ENCODE results near the gene WWC1.
"Not testable (repeated sequence)": the region's sequence is repeated elsewhere in the genome, so short reads cannot be mapped to it uniquely, and the experiment has no call there.

The WWC1 gene

DNA sequence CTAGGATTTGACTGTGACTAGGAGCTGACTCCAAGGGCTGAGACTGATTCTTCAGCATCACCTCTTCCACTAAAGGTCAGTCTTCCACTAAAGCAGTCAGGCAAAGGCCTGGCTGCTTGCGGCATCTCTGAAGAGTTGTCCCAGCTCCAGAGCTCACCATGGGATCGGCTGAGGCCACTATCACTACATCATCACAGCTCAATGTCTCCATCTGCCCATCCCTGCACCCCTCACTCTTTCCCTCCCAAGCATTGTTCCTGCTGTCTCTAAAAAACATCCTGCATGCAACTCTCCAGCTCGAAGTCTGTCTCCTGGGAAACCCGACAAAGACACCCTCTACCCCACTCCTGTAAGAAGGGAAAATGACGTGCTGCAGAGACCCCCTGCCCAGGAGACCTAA is 15.5 kb upstream of the WWC1 start:
- TF ChIP-seq, protein P1, sequence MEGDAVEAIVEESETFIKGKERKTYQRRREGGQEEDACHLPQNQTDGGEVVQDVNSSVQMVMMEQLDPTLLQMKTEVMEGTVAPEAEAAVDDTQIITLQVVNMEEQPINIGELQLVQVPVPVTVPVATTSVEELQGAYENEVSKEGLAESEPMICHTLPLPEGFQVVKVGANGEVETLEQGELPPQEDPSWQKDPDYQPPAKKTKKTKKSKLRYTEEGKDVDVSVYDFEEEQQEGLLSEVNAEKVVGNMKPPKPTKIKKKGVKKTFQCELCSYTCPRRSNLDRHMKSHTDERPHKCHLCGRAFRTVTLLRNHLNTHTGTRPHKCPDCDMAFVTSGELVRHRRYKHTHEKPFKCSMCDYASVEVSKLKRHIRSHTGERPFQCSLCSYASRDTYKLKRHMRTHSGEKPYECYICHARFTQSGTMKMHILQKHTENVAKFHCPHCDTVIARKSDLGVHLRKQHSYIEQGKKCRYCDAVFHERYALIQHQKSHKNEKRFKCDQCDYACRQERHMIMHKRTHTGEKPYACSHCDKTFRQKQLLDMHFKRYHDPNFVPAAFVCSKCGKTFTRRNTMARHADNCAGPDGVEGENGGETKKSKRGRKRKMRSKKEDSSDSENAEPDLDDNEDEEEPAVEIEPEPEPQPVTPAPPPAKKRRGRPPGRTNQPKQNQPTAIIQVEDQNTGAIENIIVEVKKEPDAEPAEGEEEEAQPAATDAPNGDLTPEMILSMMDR (IDR thresholded peaks at IDR 0.05; ENCODE audit: unreplicated experiment in 3 of 3): no peak

DNA sequence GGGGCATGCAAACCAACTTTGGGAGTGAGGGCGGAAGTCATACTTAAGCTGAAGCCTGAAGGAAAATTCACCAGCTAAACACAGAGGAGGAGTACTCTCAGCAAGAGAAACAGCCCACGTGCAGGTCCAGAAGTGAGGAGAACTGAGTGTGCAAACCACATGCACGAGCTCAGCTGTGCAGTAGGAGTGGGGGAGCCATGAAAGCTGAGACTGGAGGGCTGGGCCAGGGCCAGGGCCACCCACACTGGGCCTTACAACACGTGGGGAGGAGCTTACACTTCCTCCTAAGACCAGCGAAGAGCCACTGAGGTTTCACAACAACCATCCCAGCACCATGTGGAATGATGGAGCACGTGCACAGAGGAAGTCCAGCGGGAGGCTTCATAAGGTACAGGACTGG is 9.3 kb upstream of the WWC1 start:
- H3K27ac Mint-ChIP-seq: peak overlapping the region in 1 of 3 experiments; percentile 14
- peaks cover 22% of the 10 kb centered on the region for H3K9me3 Mint-ChIP-seq
- no peaks in the 10 kb centered on the region for H3K36me3 Mint-ChIP-seq (ENCODE audit: low read depth)
- H3K4me1 Mint-ChIP-seq: peaks cover 14% of the 10 kb centered on the region
- H3K27me3 Mint-ChIP-seq (ENCODE audit: low read depth): peaks cover 41% of the 10 kb centered on the region
- no peak overlapping the region for H3K4me3 Mint-ChIP-seq
- TF ChIP-seq, protein P1 (IDR thresholded peaks at IDR 0.05; ENCODE audit: unreplicated experiment in 3 of 3): no peak

More for the DNA sequence above, 15.5 kb upstream of the WWC1 start:
- H3K9me3 Mint-ChIP-seq: no peaks in the 10 kb centered on the region
- H3K27ac Mint-ChIP-seq: peak overlapping the region in 1 of 3 experiments; percentile 20
- no peak overlapping the region for H3K4me3 Mint-ChIP-seq
- H3K4me1 Mint-ChIP-seq: no peaks in the 10 kb centered on the region
- no peaks in the 10 kb centered on the region for H3K36me3 Mint-ChIP-seq (ENCODE audit: low read depth)
- H3K27me3 Mint-ChIP-seq (ENCODE audit: low read depth): peaks cover 63% of the 10 kb centered on the region

DNA sequence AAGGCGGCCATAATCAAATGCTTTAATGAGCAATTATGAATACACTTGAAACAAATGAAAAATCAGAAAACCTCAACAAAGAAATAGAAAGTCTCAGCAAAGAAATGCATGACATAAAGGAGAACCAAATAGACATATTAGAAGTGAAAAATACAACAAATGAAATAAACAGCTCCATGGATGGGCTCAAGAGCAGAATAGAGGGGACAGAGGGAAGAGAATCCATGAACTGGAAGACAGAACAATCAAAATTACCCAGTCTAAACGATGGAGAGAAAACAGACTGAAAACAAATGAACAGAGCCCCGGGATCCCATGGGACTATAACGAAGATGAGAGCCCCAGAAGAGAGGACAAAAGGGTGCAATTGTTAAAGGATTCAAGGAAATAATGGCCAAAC is 6.6 kb upstream of the WWC1 start:
- no peaks in the 10 kb centered on the region for H3K36me3 Mint-ChIP-seq (ENCODE audit: low read depth)
- TF ChIP-seq, protein P1 (IDR thresholded peaks at IDR 0.05; ENCODE audit: unreplicated experiment in 3 of 3): no peak

GRCh38 chr5:168285696-168286095 is 5.7 kb upstream of the WWC1 start:
- TF ChIP-seq, protein P1 (IDR thresholded peaks at IDR 0.05; ENCODE audit: unreplicated experiment in 3 of 3): no peak
- Mint-ChIP-seq H3K36me3 (ENCODE audit: low read depth) (no peaks in the 10 kb centered on the region), H3K4me1 (peaks cover 24% of the 10 kb centered on the region), H3K9me3 (peaks cover 24% of the 10 kb centered on the region), H3K27ac (peak overlapping the region in 1 of 3 experiments; percentile 28), H3K4me3 (no peak overlapping the region), H3K27me3 (ENCODE audit: low read depth) (peaks cover 52% of the 10 kb centered on the region)

More for the DNA sequence above, 6.6 kb upstream of the WWC1 start:
- peaks cover 24% of the 10 kb centered on the region for H3K9me3 Mint-ChIP-seq
- peaks cover 24% of the 10 kb centered on the region for H3K4me1 Mint-ChIP-seq
- no peak overlapping the region for H3K27ac Mint-ChIP-seq
- H3K4me3 Mint-ChIP-seq: no peak overlapping the region
- peaks cover 48% of the 10 kb centered on the region for H3K27me3 Mint-ChIP-seq (ENCODE audit: low read depth)

- peaks cover 30% of the 10 kb centered on the region for H3K4me1 Mint-ChIP-seq
- peak overlapping the region in 2 of 3 experiments; percentile 41 to 60 for H3K27ac Mint-ChIP-seq
- H3K4me3 Mint-ChIP-seq: no peak overlapping the region
- TF ChIP-seq, protein P1 (IDR thresholded peaks at IDR 0.05; ENCODE audit: unreplicated experiment in 3 of 3): no peak
- peaks cover 24% of the 10 kb centered on the region for H3K9me3 Mint-ChIP-seq
- peaks cover 58% of the 10 kb centered on the region for H3K27me3 Mint-ChIP-seq (ENCODE audit: low read depth)
- H3K36me3 Mint-ChIP-seq (ENCODE audit: low read depth): no peaks in the 10 kb centered on the region
These were observed 5.1 kb upstream of the WWC1 start for GRCh38 chr5:168286386-168286785.

DNA sequence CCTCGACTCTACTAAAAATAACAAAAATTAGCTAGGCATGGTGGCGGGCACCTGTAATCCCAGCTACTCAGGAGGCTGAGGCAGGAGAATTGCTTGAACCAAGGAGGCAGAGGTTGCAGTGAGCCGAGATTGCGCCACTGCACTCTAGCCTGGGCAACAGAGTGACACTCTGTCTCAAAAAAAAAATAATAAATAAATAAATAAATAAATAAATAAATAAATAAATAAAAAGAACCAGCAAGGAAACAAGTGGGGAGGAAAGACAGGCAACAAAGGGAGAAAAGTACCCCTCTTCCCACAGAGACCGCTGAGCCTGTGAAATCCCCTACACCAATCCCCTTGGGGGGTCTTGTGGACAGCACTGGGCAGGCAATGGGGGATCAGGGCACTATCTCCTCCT is 4.6 kb upstream of the WWC1 start:
- Mint-ChIP-seq H3K27me3 (ENCODE audit: low read depth) (peaks cover 58% of the 10 kb centered on the region), H3K9me3 (peaks cover 24% of the 10 kb centered on the region), H3K4me1 (peaks cover 26% of the 10 kb centered on the region), H3K27ac (peak overlapping the region in 2 of 3 experiments; percentile 41 to 60)
- not testable (repeated sequence) for H3K36me3 Mint-ChIP-seq (ENCODE audit: low read depth); H3K4me3 Mint-ChIP-seq
